OCI-LY7 (cell line): Measurements from ENCODE around the gene ZFP36L2. TPM values are rescaled to one million over a fixed set of nuclear protein-coding genes. Genes with fewer than 3 reads are reported as not detected.

Experiments used
- BruUV-seq: library from RNA; stranded (reverse); fragments of 400-500 nt; replicated peaks from 2 replicates; lab custom pipeline; 2021; lab: Mats Ljungman, UMichigan
- CTCF ChIA-PET: fragments of 300-600 bp; sonication (Branson Sonifier 250); formaldehyde crosslinking; loops from one replicate; lab custom pipeline; 2022; ENCODE audit warnings: antibody characterized with exemption; ENCODE audit not compliant: unreplicated experiment; lab: Charles Lee
- POLR2A ChIA-PET: fragments of 300-600 bp; sonication (Branson Sonifier 250); formaldehyde crosslinking; loops from one replicate; lab custom pipeline; 2022; ENCODE audit warnings: antibody characterized with exemption; lab: Charles Lee
- DNase-seq: peaks from one replicate; pipeline ENCODE4 v3.0.0-alpha.2; 2015; ENCODE audit warnings: low spot score
- H2AFZ ChIP-seq: fragments of 200-600 bp; sonication (generic), shearing (Covaris generic); 2 replicates; pipeline ENCODE4 v1.6.1; 2014; ENCODE audit warnings: mild to moderate bottlenecking, antibody characterized with exemption, low read length, moderate library complexity
- H3K27ac ChIP-seq: fragments of 200-600 bp; sonication (generic); 2 replicates; pipeline ENCODE4 v1.5.1; 2014; ENCODE audit warnings: mixed run types, low read depth, mild to moderate bottlenecking, moderate library complexity, low read length, inconsistent platforms; ENCODE audit not compliant: poor library complexity, severe bottlenecking
- H3K36me3 ChIP-seq: fragments of 200-600 bp; sonication (generic); 2 replicates; pipeline ENCODE4 v1.6.1; 2014; ENCODE audit warnings: mild to moderate bottlenecking, antibody characterized with exemption, low read length, moderate library complexity, mixed read lengths; ENCODE audit not compliant: insufficient read depth
- H3K4me1 ChIP-seq: fragments of 200-600 bp; sonication (generic); 2 replicates; pipeline ENCODE4 v1.5.1; 2014; ENCODE audit warnings: mild to moderate bottlenecking, low read length; ENCODE audit not compliant: insufficient read depth, poor library complexity, severe bottlenecking
- H3K4me2 ChIP-seq: fragments of 200-600 bp; sonication (generic); 2 replicates; pipeline ENCODE4 v1.6.1; 2014; ENCODE audit warnings: mild to moderate bottlenecking, low read length
- H3K4me3 ChIP-seq: fragments of 200-600 bp; sonication (generic); 2 replicates; pipeline ENCODE4 v1.5.1; 2014; ENCODE audit warnings: mild to moderate bottlenecking, low read depth, low read length; ENCODE audit not compliant: poor library complexity, severe bottlenecking
- H3K79me2 ChIP-seq: fragments of 200-600 bp; sonication (generic); 2 replicates; pipeline ENCODE4 v1.6.1; 2016; ENCODE audit warnings: low read depth, mild to moderate bottlenecking, low read length, moderate library complexity, mixed read lengths; ENCODE audit not compliant: insufficient read depth
- H3K9me2 ChIP-seq: fragments of 200-600 bp; sonication (generic); 2 replicates; pipeline ENCODE4 v1.6.1; 2016; ENCODE audit warnings: mild to moderate bottlenecking, low read length, mixed read lengths; ENCODE audit not compliant: insufficient read depth
- H3K9me3 ChIP-seq: fragments of 200-600 bp; sonication (generic); 2 replicates; pipeline ENCODE4 v1.6.1; 2014; ENCODE audit warnings: mild to moderate bottlenecking, mixed run types, low read length, mixed read lengths
- H4K20me1 ChIP-seq: fragments of 200-600 bp; sonication (generic); 2 replicates; pipeline ENCODE4 v1.6.1; 2014; ENCODE audit warnings: mild to moderate bottlenecking, antibody characterized with exemption, low read length, moderate library complexity, mixed read lengths; ENCODE audit not compliant: insufficient read depth
- EZH2phosphoT487 ChIP-seq: fragments of 200-600 bp; sonication (generic); IDR thresholded peaks from 2 replicates; pipeline ENCODE4 v1.6.1; 2018; ENCODE audit warnings: low read depth, borderline replicate concordance, mild to moderate bottlenecking, mixed run types, antibody characterized with exemption, low read length, moderate library complexity, mixed read lengths
- intact Hi-C: fragments of 100-400 bp; cut with micrococcal nuclease; formaldehyde crosslinking; loops from one replicate; pipeline ENCODE4 v1.10.0; 2022; ENCODE audit not compliant: unreplicated experiment
- total RNA-seq, 2 experiments: library from RNA; depleted of rRNA in 1 of 2; stranded (reverse); fragments of >200 nt in 1 of 2; shearing (Covaris generic) in 1 of 2; gene quantifications; 2 replicates each; pipeline ENCODE4 v1.2.3, GENCODE V29; 2014 to 2022
- TF ChIP-seq, protein P1 (sequence below): fragments of 200-600 bp; sonication (generic); conservative IDR thresholded peaks from 2 replicates; pipeline ENCODE4 v1.5.1; 2014; ENCODE audit warnings: mild to moderate bottlenecking, antibody characterized with exemption, low read length, moderate library complexity, mixed read lengths

Gene ZFP36L2
- total RNA-seq, 2 experiments from 2014 or later = 6.8 to 37.2 TPM

- H3K4me3 ChIP-seq = peak overlapping the region; percentile 89
- BruUV-seq = TSS peak; percentile 37
- DNase-seq = peak; percentile 82
Observed at GRCh38 chr2:43225093-43225787, 1.2 kb downstream of the ZFP36L2 start.

GRCh38 chr2:43224571-43225092 lies 1.8 kb downstream of the ZFP36L2 start:
- Histone ChIP-seq H3K27ac (peak overlapping the region; percentile 80), H3K9me3 (no peaks in the 10 kb centered on the region), H3K9me2 (no peaks in the 10 kb centered on the region), H3K4me3 (peak overlapping the region; percentile 89), H3K4me1 (peaks cover 71% of the 10 kb centered on the region), H3K79me2 (peaks cover 50% of the 10 kb centered on the region), H3K4me2 (peak overlapping the region; percentile 88), H4K20me1 (peaks cover 14% of the 10 kb centered on the region), H2AFZ (no peak overlapping the region), H3K36me3 (peaks cover 44% of the 10 kb centered on the region)
- ChIA-PET CTCF (interaction anchor here (0.6 to 2.7 kb wide), 3 partner anchors 32 to 92 kb away, joined by 3 to 9 read pairs (median 4); no protein-coding TSS in a partner anchor), POLR2A (interaction anchor here (0.6 to 1.7 kb wide), 5 partner anchors 12 to 324 kb away, joined by 3 to 4 read pairs (median 4); no protein-coding TSS in a partner anchor)
- intact Hi-C loops = loop anchor here (5.0 kb wide), 1 partner anchor 397 kb away; no protein-coding TSS in a partner anchor
- BruUV-seq = no TSS peak
- DNase-seq = peak; percentile 66
- no peak for TF ChIP-seq EZH2phosphoT487
- TF ChIP-seq, protein P1, sequence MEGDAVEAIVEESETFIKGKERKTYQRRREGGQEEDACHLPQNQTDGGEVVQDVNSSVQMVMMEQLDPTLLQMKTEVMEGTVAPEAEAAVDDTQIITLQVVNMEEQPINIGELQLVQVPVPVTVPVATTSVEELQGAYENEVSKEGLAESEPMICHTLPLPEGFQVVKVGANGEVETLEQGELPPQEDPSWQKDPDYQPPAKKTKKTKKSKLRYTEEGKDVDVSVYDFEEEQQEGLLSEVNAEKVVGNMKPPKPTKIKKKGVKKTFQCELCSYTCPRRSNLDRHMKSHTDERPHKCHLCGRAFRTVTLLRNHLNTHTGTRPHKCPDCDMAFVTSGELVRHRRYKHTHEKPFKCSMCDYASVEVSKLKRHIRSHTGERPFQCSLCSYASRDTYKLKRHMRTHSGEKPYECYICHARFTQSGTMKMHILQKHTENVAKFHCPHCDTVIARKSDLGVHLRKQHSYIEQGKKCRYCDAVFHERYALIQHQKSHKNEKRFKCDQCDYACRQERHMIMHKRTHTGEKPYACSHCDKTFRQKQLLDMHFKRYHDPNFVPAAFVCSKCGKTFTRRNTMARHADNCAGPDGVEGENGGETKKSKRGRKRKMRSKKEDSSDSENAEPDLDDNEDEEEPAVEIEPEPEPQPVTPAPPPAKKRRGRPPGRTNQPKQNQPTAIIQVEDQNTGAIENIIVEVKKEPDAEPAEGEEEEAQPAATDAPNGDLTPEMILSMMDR = no peak

More at GRCh38 chr2:43225093-43225787, 1.2 kb downstream of the ZFP36L2 start:
- Histone ChIP-seq H3K4me2 (peak overlapping the region; percentile 88), H3K4me1 (peaks cover 71% of the 10 kb centered on the region), H3K27ac (peak overlapping the region; percentile 80), H3K9me2 (no peaks in the 10 kb centered on the region), H2AFZ (no peak overlapping the region), H3K9me3 (no peaks in the 10 kb centered on the region), H4K20me1 (peaks cover 14% of the 10 kb centered on the region), H3K79me2 (peaks cover 50% of the 10 kb centered on the region), H3K36me3 (peaks cover 49% of the 10 kb centered on the region)
- intact Hi-C loops = loop anchor here (5.0 kb wide), 1 partner anchor 398 kb away; no protein-coding TSS in a partner anchor
- ChIA-PET POLR2A (interaction anchor here (0.9 to 1.7 kb wide), 4 partner anchors 13 to 259 kb away, joined by 3 to 4 read pairs (median 4); no protein-coding TSS in a partner anchor), CTCF (interaction anchor here (1.8 to 2.7 kb wide), 2 partner anchors 50 to 93 kb away, joined by 4 to 9 read pairs; no protein-coding TSS in a partner anchor)
- TF ChIP-seq, protein P1 = 0 out of 2 replicates have a peak, but pooled peaks have one; percentile 19
- no peak for TF ChIP-seq EZH2phosphoT487
